Stimulated activated CD4-positive, alpha-beta T cell treated with anti-CD3 and anti-CD28 coated beads, TNF-alpha, amount 100 ng/mL, for 1 hour (primary cell): ENCODE results near the gene HPSE.
"Not testable (repeated sequence)": the region's sequence is repeated elsewhere in the genome, so short reads cannot be mapped to it uniquely, and the experiment has no call there.

Source experiments
- DNase-seq, 3 donors: peaks; one replicate each; pipeline ENCODE4 v3.0.0-alpha.2; 2020; ENCODE audit warnings: low read depth in 3 of 3, low spot score in 1 of 3

HPSE gene

DNA sequence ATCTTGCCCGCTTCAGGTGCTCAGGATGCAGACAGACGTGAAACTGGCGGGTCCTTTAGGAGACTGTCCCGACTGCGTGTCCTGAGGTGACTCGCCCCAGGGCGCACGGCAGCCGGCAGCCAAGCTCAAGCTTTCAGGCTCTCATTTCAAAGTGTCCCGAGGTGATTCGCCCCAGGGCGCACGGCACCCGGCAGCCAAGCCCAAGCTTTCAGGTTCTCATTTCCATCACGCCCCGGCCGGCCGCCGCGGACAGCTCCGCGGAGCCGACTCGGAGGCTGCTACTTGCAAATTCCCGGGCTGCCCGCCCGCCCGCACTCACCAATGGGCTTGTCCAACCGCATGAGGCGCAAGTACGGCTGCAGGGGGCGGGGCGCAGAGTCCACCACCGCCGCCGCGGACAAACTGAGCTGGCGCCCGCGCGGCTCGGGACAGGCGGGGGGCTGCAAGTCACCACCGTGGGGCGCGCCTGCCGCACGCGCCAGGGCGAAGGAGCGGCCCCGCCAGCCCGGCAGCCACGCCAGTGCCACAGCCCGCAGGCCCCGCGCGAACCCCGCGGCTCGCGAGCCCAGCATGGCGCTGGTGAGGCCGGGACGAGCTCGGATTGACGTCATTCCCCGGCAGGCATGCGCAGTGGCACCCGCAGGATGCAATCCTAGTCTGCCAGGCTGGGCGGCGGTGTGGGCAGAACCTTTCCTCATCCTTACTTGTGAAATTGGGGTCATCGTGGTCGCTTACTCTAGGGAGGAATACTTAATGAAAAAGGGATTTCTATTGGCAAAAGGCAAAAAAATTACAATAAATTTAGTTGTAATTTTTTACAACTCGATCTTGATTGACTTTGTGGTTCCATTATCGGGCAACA lies 50.2 kb downstream of the HPSE start, which contains the start of gene COQ2:
TSS of gene COQ2 (minus strand) at position 606 of the 862 bp plus-strand sequence. CDS start at position 572, 34 bp downstream.
- DNase-seq = peak; percentile 77 to 90 (median 87)

DNA sequence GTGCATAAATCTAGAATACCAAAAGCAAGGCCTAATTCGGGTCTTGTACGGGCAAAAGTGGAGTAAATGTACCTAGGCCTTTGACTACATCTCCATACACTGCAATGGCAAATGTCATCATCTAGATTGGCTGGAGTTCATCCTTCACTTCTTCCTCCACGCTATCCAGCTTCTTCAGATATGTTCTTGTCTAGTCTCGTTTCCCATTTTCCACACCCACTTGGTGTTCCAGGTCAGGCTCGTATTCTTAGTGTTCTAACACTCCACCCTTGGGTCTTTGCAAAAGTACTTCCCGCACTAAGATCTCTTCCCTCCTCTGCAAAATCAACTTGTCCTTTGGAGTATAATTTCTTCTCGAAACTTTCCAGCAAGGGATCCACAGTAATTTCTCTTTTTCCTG lies 51.5 kb downstream of the HPSE start:
- no peak for DNase-seq

DNA sequence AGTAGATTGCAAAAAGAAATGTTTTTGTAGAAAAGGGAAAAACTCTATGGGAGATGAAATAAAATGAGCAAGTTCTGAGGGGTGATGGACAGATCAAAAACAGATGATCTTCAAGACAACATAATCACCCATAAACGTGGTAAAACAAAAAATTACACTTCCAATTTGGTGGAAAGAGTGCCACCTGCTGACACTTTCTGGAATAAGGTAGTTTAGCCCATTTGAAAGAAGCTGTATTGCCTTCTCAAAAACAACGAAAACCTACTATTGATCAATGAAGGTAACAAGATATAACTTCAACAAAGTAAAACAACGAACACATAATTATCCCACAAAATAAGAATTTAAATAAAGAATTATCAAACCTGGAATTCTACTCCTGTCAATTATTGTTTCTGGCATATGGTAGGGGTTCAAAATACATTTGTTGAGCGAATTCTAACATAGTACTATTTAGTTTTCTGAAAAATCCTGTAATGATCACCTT lies 52.6 kb downstream of the HPSE start:
- peak in 2 of 3 donors; percentile 10 to 18 for DNase-seq

GRCh38 chr4:83281307-83281706 lies 53.3 kb downstream of the HPSE start:
- no peak for DNase-seq

GRCh38 chr4:83276299-83277040 lies 58.2 kb downstream of the HPSE start:
- no peak for DNase-seq

DNA sequence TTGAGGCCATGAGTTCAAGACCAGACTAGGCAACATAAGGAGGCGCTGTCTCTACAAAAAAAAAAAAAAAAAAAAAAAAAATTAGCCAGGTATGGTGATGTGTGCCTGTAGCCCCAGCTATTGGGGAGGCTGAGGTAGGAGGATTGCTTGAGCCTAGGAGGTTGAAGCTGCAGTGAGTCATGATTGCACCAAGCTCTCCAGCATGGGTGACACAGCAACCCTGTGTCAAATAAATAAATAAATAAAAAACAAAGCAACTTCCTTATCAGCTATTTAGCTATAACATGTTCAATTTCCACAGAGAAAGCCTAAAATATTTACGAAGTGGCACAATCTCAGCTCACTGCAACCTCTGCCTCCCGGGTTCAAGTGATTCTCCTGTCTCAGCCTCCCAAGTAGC lies 60.7 kb downstream of the HPSE start:
- not testable (repeated sequence) for DNase-seq

- DNase-seq = no peak
Measured at GRCh38 chr4:83272900-83273299, 61.7 kb downstream of the HPSE start.

GRCh38 chr4:83269256-83269655 lies 65.4 kb downstream of the HPSE start:
- no peak for DNase-seq

DNA sequence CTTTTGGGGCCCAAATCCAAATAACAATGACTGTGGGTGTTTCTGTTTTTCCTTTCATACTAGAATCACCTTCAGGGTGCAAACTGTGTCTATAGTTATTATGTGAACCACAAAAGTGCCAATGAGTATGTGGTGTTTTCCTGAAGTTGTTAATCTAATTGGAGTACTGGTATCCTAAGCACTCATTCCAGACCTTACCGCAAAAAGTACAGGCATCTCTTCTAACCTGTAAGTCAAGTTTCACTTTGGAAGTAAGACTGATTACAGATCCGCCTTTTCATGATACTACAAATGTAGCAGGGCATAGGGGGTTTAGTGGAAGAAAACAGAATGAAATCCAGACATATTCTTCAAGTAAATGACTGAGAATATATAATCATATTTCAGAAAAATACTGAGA lies 66.2 kb downstream of the HPSE start:
- no peak for DNase-seq

- no peak for DNase-seq
Measured at GRCh38 chr4:83267830-83268475, 66.7 kb downstream of the HPSE start.

- no peak for DNase-seq
Measured at GRCh38 chr4:83267121-83267829, 67.4 kb downstream of the HPSE start.

DNA sequence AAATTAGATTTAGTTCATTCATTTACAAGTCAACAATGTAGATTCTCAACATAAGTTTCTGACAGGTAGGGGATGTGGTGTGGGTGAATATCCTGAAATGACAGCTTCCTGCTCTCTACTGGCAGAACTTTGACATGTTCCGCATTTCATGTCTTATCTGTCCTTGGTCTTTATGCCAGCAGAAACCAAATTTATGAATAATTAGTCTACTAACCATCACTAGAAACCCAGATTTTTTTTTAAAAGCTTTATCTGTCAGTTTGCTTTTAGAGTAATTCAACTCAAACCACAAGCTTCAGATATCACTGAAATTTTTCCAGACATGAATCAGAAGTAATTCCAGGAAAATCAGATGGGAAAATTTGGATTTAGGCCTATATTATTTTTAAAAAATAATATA lies 68.0 kb downstream of the HPSE start:
- DNase-seq = no peak

DNA sequence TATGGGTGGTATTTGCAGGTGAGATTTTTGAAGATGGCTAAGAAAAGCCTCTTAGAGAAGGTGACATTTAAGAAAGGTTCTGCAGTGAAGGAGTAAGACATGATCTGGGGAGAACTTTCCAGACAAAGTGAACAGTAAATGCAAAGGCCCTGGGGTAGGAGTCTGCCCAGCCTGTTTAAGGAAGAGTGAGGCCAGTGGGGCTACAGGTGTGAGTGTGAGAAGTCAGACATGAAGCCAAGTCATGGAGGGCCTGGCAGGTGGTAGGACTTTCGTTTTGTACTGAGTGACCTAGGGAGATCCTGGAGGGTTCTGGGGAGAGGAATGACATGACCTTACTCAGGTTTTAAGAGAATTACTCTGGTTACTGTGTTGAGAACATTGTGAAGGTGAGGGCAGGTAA lies 71.5 kb downstream of the HPSE start:
- no peak for DNase-seq

DNA sequence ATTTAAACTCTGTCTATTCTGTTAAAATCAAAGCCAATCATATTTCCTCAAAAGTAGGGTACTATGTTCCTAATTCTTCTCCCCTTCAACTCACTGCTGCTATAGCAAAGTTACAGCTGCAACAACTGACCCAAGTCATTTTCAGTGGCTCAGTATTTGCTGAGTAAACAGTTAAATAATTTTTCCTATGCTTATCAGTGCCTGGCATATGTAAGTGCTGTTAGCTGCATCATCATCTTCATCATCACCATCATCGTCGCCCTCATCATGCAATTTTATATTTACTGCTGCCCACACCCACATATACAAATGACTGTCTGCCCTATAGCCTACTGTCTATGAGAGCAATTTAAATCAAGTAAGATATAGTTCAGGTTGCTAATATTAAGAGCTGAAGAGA lies 72.0 kb downstream of the HPSE start:
- DNase-seq = no peak

GRCh38 chr4:83261307-83261706 lies 73.3 kb downstream of the HPSE start:
- DNase-seq = no peak

- DNase-seq = no peak
Measured at GRCh38 chr4:83259586-83259985, 75.1 kb downstream of the HPSE start.

- DNase-seq = no peak
Measured at GRCh38 chr4:83258461-83258860, 76.2 kb downstream of the HPSE start.

GRCh38 chr4:83257811-83258210 lies 76.8 kb downstream of the HPSE start:
- DNase-seq = no peak

GRCh38 chr4:83255584-83255983 lies 79.1 kb downstream of the HPSE start:
- no peak for DNase-seq

DNA sequence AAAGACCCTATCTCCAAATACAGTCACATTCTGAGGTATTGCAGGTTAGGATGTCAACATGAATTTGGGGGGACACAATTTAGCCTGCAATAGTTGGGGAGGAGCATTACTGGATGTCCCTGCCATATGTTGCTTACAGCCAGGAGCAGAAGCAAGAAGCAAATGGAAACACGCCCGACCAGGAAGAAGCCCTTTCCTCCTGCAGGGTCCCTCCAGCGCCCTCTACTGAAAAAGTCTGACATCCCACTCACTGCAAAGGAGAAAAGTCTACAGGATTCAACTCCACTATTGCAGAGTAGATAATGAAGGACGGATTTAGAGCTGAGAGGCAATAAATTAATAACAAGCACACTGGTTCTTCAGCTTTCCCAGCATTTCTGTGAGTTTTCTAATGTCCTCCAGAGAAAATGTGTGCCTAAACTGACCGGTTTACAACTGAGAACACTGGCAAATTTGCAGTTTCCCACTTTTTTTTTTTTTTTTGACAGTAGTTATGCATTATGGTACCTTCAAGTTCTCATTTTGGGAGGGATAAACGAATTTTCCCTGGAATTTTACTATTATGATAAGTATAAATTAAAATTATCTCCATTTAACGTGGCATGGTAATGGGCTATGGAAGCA lies 81.8 kb downstream of the HPSE start:
- DNase-seq = peak; percentile 31 to 51 (median 38)

DNA sequence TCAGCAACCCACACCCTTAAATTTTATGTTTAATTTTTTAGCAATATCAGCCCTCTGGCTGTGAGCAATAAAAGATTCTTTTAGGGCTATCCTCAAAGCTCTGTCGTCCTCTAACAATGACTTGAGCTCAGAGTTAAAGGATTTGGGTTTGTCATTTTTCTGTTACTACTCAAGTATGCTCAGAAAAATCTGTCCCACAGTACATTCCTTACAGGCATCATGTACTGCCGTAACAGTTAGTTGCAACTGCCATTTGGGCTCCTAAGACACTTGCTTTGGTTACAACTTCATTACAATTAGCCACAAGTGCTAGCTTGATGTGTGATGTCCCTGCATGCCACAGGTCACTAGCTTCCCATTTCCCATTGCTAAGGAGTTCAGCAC lies 83.2 kb downstream of the HPSE start:
- DNase-seq = no peak
